Endothelial cell (in vitro differentiated cells): ENCODE data around the gene FADS1. TPM values are rescaled to one million over a fixed set of nuclear protein-coding genes. Genes with fewer than 3 reads are reported as not detected.

Experiments used
- DNase-seq: peaks from one replicate; pipeline ENCODE4 v3.0.0; 2021; ENCODE audit warnings: low spot score
- H3K27ac Mint-ChIP-seq: one replicate; pipeline ENCODE4 v1.8.0; 2021; ENCODE audit warnings: mixed read lengths, inconsistent platforms; ENCODE audit not compliant: unreplicated experiment
- H3K27me3 Mint-ChIP-seq: one replicate; pipeline ENCODE4 v1.8.0; 2021; ENCODE audit warnings: mild to moderate bottlenecking, moderate library complexity, mixed read lengths, inconsistent platforms; ENCODE audit not compliant: unreplicated experiment
- H3K36me3 Mint-ChIP-seq: one replicate; pipeline ENCODE4 v1.8.0; 2021; ENCODE audit warnings: mild to moderate bottlenecking, low read depth, mixed read lengths, inconsistent platforms; ENCODE audit not compliant: unreplicated experiment
- H3K4me1 Mint-ChIP-seq: one replicate; pipeline ENCODE4 v1.8.0; 2021; ENCODE audit warnings: mild to moderate bottlenecking, mixed read lengths, inconsistent platforms; ENCODE audit not compliant: unreplicated experiment
- H3K4me3 Mint-ChIP-seq: one replicate; pipeline ENCODE4 v1.8.0; 2021; ENCODE audit warnings: mild to moderate bottlenecking, mixed read lengths, inconsistent platforms; ENCODE audit not compliant: unreplicated experiment
- H3K9me3 Mint-ChIP-seq: one replicate; pipeline ENCODE4 v1.8.0; 2021; ENCODE audit warnings: mixed read lengths, inconsistent platforms; ENCODE audit not compliant: unreplicated experiment
- CTCF ChIP-seq: fragments of 200-600 bp; sonication (generic); IDR thresholded peaks from one replicate; pipeline ENCODE4 v1.5.0; 2021; ENCODE audit warnings: antibody characterized with exemption; ENCODE audit not compliant: unreplicated experiment
- total RNA-seq: library from RNA; stranded (reverse); fragmentation: NEBNext Ultra II Directional; extraction: Animal tissue kit (Norgen Biotek cat#: 25700); gene quantifications from one replicate; pipeline ENCODE4 v1.2.1, GENCODE V29; 2021; ENCODE audit not compliant: unreplicated experiment

The FADS1 gene
- total RNA-seq, 1 donor from 2014 or later = 102 TPM

GRCh38 chr11:61862714-61863547, 46.1 kb upstream of the FADS1 start:
- Mint-ChIP-seq H3K4me3 (no peak overlapping the region), H3K36me3 (peaks cover 28% of the 10 kb centered on the region), H3K27me3 (peaks cover 8% of the 10 kb centered on the region), H3K9me3 (no peaks in the 10 kb centered on the region), H3K4me1 (no peaks in the 10 kb centered on the region), H3K27ac (no peak overlapping the region)
- no peak for DNase-seq
- TF ChIP-seq CTCF = no peak

GRCh38 chr11:61861634-61862033, 44.8 kb upstream of the FADS1 start:
- DNase-seq = no peak
- H3K4me1 Mint-ChIP-seq = no peaks in the 10 kb centered on the region
- H3K27me3 Mint-ChIP-seq = peaks cover 8% of the 10 kb centered on the region
- H3K9me3 Mint-ChIP-seq = no peaks in the 10 kb centered on the region
- no peak for TF ChIP-seq CTCF
- H3K4me3 Mint-ChIP-seq = peak overlapping the region; percentile 4
- peaks cover 28% of the 10 kb centered on the region for H3K36me3 Mint-ChIP-seq
- peak overlapping the region; percentile 37 for H3K27ac Mint-ChIP-seq

- Mint-ChIP-seq H3K4me1 (no peaks in the 10 kb centered on the region), H3K27me3 (peaks cover 12% of the 10 kb centered on the region), H3K36me3 (peaks cover 32% of the 10 kb centered on the region), H3K4me3 (no peak overlapping the region), H3K9me3 (no peaks in the 10 kb centered on the region), H3K27ac (no peak overlapping the region)
- DNase-seq = no peak
- TF ChIP-seq CTCF = no peak
These were observed 43.5 kb upstream of the FADS1 start for GRCh38 chr11:61860054-61860903.

GRCh38 chr11:61855939-61856680, 39.3 kb upstream of the FADS1 start:
- peaks cover 5% of the 10 kb centered on the region for H3K4me1 Mint-ChIP-seq
- no peak overlapping the region for H3K4me3 Mint-ChIP-seq
- H3K36me3 Mint-ChIP-seq = peaks cover 46% of the 10 kb centered on the region

More at GRCh38 chr11:61855939-61856680, 39.3 kb upstream of the FADS1 start:
- no peaks in the 10 kb centered on the region for H3K9me3 Mint-ChIP-seq
- TF ChIP-seq CTCF = no peak
- peaks cover 13% of the 10 kb centered on the region for H3K27me3 Mint-ChIP-seq
- H3K27ac Mint-ChIP-seq = no peak overlapping the region
- no peak for DNase-seq
